ENCODE results near the gene GRIP2.
"Not testable (repeated sequence)": the region's sequence is repeated elsewhere in the genome, so short reads cannot be mapped to it uniquely, and the experiment has no call there.

Gene GRIP2

DNA sequence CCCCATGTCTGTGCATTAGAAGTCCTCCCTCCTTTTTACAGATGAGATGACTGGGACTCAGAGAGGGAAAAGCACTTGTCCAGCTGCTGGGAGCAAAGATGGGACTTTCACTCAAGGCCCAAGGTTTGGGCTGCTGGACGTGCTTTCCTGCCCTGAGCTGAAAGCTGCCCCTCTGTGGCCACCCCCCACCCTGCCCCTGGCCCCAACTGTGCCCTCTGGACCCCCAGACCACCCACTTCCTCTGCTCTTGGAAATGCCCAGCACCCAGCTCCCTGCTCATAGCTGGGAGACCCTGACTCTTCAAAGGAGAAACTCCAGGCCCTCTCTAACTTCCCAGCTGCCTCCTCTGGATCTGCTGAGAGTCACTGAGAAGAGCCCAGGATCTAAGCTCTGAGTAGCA lies 20.7 kb downstream of the GRIP2 start:
- FAIRE-seq (no peak), DNase-seq (ENCODE audit: insufficient read length, low spot score) (no peak)
- TF ChIP-seq TAF1 (IDR thresholded peaks at IDR 0.05; ENCODE audit: low read depth, low read length) (no peak), SPI1 (IDR thresholded peaks at IDR 0.05; ENCODE audit: low read depth, low read length) (no peak), POLR2AphosphoS5 (IDR thresholded peaks at IDR 0.05; ENCODE audit: low read depth, low read length) (no peak), POU2F2 (IDR thresholded peaks at IDR 0.05; ENCODE audit: low read depth, low read length) (no peak), PAX5 (IDR thresholded peaks at IDR 0.05; ENCODE audit: insufficient read depth, low read length, severe bottlenecking) (no peak), POLR2A (IDR thresholded peaks at IDR 0.05; ENCODE audit: low read depth, low read length) (no peak)

DNA sequence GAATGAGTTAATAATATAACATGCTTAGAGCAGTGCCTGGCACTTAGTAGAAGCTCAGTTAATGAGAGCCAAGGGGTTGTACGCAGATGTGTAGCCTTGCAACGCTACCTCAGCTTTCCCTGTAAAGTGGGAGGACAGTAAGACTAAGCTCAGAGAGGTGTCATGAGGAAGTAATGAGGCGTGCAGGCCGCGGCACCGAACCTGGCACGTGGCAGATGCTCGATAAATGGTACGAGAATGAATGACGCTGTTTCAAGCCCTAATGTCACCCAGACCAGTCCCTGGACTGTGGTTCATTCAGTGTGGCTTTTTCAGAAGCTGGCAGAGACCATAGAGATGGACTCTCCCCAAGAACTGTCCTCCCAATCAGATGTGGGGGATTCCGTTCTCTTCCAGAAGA lies 21.2 kb downstream of the GRIP2 start:
- no peak for DNase-seq (ENCODE audit: insufficient read length, low spot score)
- TF ChIP-seq POU2F2 (IDR thresholded peaks at IDR 0.05; ENCODE audit: low read depth, low read length) (no peak), PAX5 (IDR thresholded peaks at IDR 0.05; ENCODE audit: insufficient read depth, low read length, severe bottlenecking) (no peak), SPI1 (IDR thresholded peaks at IDR 0.05; ENCODE audit: low read depth, low read length) (no peak), TAF1 (IDR thresholded peaks at IDR 0.05; ENCODE audit: low read depth, low read length) (no peak), POLR2A (IDR thresholded peaks at IDR 0.05; ENCODE audit: low read depth, low read length) (no peak), POLR2AphosphoS5 (IDR thresholded peaks at IDR 0.05; ENCODE audit: low read depth, low read length) (no peak)
- FAIRE-seq: no peak

DNA sequence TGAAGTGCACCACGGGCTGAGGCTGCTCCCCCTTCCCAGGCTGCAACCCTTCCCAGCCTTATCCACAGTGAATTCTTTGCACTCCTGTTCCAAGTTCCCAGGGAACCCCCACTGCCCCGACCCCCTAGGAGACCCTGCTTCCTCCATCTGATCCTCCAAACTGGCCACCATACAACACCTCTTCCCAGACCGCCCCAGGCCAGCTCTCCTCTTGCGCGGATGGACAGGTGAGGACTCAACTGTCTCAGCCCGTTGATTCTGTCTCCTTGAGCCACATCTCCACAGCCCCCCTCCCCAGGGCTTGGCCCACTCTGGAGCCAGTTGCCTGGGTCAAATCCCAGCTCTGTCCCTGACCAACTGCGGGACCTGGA lies 21.7 kb downstream of the GRIP2 start:
- TF ChIP-seq POU2F2 (IDR thresholded peaks at IDR 0.05; ENCODE audit: low read depth, low read length): no peak
- TF ChIP-seq SPI1 (IDR thresholded peaks at IDR 0.05; ENCODE audit: low read depth, low read length): no peak
- TF ChIP-seq POLR2AphosphoS5 (IDR thresholded peaks at IDR 0.05; ENCODE audit: low read depth, low read length): no peak
- no peak for TF ChIP-seq TAF1 (IDR thresholded peaks at IDR 0.05; ENCODE audit: low read depth, low read length)
- DNase-seq (ENCODE audit: insufficient read length, low spot score) (no peak), FAIRE-seq (no peak)

DNA sequence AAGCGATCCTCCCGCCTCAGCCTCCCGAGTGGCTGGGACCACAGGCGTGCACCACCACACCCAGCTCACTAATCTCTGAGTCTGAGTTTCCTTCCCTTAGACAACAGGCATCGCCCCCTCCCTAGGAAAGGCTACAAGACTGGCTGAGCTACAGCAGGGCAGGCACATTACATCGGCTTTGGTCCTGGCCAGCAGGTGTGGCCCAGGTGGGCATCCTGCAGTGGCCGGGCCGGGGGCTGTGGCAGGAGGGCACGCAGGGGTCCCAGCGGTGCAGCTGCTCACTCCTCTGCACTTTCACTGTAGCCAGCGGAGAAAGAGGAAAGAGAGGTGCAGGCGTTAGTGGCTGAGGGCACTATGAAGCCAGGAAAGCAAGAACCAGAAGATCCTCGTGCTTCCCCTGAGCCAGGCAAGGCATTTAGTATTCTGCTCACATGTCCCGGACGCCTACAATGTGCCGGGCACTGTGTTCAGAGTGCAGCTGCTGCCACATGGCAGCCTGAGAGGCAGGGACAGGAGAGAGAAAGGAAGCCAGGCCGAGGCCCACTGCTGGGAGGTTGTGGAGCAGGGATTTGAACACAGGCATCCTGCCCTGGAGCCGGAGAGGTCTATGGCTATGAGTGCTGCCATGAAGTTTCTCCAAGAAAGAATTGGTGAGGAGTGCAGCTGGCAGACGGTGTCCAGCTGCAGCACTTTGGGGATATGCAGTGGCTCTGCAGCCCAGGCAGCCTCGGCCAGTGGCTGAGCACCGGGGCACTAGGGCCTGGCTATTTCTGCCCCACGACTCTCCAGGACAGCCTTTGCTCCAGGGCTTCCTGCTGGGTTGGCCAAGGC lies 22.3 kb downstream of the GRIP2 start:
- no peak for TF ChIP-seq PAX5 (IDR thresholded peaks at IDR 0.05; ENCODE audit: insufficient read depth, low read length, severe bottlenecking)
- TF ChIP-seq POLR2A (IDR thresholded peaks at IDR 0.05; ENCODE audit: low read depth, low read length): no peak
- no peak for TF ChIP-seq POLR2AphosphoS5 (IDR thresholded peaks at IDR 0.05; ENCODE audit: low read depth, low read length)
- DNase-seq (ENCODE audit: insufficient read length, low spot score) (no peak), FAIRE-seq (no peak)

DNA sequence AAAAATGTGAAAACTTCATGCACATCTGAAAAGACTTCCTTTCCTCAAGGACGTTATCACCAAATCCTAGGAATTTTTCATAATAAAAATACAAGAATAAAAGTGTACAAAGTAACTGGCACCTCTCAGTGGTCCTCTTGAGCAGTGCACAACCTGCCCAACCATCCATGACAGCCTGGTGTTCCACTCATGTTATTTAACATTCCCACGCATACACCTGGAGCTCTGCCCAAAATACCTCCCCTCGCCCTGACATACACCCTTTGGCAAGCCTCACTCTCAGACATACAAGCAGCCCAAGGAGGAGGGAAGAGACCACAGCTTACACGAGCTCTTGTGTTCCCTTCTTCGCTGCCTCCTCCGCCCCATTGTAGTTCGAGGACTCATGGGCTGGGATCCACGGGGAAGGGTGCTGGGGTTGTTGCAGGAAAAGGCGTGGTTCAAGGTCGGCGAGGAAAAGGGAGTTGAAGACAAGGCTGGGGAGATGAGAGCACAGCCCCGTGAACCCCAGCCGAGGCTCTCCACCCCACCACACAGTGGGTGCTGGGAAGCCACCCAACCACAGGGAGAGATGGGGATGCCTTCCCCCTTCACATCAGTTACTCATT lies 23.3 kb downstream of the GRIP2 start:
- DNase-seq (ENCODE audit: insufficient read length, low spot score) (no peak), FAIRE-seq (no peak)
- TF ChIP-seq POLR2A (IDR thresholded peaks at IDR 0.05; ENCODE audit: low read depth, low read length) (no peak), PAX5 (IDR thresholded peaks at IDR 0.05; ENCODE audit: insufficient read depth, low read length, severe bottlenecking) (no peak), POLR2AphosphoS5 (IDR thresholded peaks at IDR 0.05; ENCODE audit: low read depth, low read length) (no peak), TAF1 (IDR thresholded peaks at IDR 0.05; ENCODE audit: low read depth, low read length) (no peak)

DNA sequence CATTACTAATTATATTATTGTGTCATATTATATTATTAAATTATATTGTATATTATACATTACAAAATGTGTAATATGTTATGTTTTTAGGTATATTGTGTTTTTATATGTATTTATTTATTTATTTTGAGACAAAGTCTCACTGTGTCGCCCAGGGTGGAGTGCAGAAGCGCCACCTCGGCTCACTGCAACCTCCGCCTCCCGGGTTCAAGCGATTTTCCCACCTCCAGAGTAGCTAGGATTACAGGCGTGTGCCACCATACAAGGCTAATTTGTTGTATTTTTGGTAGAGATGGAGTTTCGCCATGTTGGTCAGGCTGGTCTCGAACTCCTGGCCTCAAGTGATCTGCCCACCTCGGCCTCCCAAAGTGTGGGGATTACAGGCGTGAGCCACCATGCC lies 24.6 kb downstream of the GRIP2 start:
- FAIRE-seq: not testable (repeated sequence)

DNA sequence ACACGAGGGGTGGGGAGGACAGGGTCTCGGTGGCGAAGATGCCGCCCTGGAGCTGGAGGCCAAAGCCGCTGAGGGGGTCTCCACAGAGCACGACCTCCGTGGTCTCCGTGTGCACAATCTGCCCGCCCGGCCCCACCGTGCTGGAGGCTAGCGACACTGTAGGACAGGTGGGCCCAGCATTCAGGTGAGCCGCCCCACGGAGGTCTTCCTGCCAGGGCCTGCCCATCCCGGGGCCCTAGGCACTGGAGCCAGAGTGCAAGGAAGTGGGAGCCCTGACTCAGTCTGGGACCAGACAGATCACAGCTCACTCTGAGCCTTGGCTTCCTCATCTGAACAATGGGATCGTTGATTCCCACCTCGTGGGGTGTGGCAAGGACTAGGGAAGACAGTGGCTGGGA lies 25.8 kb downstream of the GRIP2 start:
- no peak for DNase-seq (ENCODE audit: insufficient read length, low spot score)
- no peak for FAIRE-seq

More for the DNA sequence above, 24.6 kb downstream of the GRIP2 start:
- DNase-seq (ENCODE audit: insufficient read length, low spot score): not testable (repeated sequence)

DNA sequence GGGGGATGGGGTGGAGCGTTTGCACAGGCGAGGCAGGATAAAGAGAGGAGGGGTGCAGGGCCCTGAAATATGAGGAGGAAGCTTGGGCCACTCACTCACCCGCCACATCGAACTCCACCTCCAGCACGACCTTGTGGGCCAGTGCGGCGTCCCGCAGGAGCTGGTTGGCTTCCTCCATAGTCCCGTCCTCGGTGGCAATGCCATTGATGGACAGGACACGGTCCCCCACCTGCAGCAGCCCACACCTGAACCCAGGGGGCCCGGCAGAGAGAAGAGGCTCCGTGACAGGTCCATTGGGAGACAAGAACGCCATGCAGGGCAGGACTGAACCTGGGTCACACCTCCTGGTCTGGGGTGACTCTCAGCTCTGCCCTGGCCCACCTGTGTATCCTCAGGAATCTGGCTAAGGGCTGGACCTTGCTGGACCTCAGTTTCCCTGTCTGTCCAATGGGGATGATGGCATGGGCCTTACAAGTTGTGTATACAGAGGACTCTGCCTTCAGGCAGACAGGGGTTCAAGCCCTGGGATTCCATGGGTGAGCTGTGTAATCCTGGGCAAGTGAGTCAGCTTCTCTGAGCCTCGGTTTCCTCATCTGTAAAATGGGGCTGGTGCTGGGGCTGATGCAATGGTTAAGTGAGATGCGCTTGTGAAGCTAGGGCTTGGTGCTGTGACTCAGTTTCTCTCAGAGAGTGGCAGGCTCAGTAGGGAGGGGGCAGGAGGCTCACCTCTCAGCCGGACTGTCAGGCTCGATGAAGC lies 26.4 kb downstream of the GRIP2 start:
- DNase-seq (ENCODE audit: insufficient read length, low spot score) (no peak), FAIRE-seq (no peak)

More for the DNA sequence above, 25.8 kb downstream of the GRIP2 start:
- TF ChIP-seq POLR2AphosphoS5 (IDR thresholded peaks at IDR 0.05; ENCODE audit: low read depth, low read length) (no peak), SPI1 (IDR thresholded peaks at IDR 0.05; ENCODE audit: low read depth, low read length) (no peak), PAX5 (IDR thresholded peaks at IDR 0.05; ENCODE audit: insufficient read depth, low read length, severe bottlenecking) (no peak), POLR2A (IDR thresholded peaks at IDR 0.05; ENCODE audit: low read depth, low read length) (no peak), TAF1 (IDR thresholded peaks at IDR 0.05; ENCODE audit: low read depth, low read length) (no peak), POU2F2 (IDR thresholded peaks at IDR 0.05; ENCODE audit: low read depth, low read length) (no peak)

DNA sequence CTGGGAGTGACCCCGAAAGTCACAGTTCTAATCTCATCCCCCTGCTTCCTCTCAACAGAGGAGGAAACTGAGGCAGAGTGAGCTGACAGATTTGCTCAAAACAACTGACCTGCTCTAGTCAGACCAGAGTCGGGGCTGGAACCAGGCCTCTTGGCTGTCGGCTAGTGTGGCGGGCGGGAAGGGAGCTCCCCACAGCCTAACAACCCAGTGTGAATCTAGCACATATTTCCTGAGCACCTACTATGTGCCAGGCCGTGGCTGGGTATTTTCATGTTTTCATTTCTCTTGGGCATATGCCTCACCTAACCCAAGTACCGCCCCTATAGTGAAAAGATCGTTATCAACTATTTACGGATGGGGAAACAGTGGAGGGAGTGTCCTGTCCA lies 27.2 kb downstream of the GRIP2 start:
- FAIRE-seq: no peak
- TF ChIP-seq POLR2A (IDR thresholded peaks at IDR 0.05; ENCODE audit: low read depth, low read length) (no peak), POLR2AphosphoS5 (IDR thresholded peaks at IDR 0.05; ENCODE audit: low read depth, low read length) (no peak), TAF1 (IDR thresholded peaks at IDR 0.05; ENCODE audit: low read depth, low read length) (no peak), POU2F2 (IDR thresholded peaks at IDR 0.05; ENCODE audit: low read depth, low read length) (no peak), SPI1 (IDR thresholded peaks at IDR 0.05; ENCODE audit: low read depth, low read length) (no peak), PAX5 (IDR thresholded peaks at IDR 0.05; ENCODE audit: insufficient read depth, low read length, severe bottlenecking) (no peak)
- no peak for DNase-seq (ENCODE audit: insufficient read length, low spot score)

More for the DNA sequence above, 26.4 kb downstream of the GRIP2 start:
- no peak for TF ChIP-seq POU2F2 (IDR thresholded peaks at IDR 0.05; ENCODE audit: low read depth, low read length)
- TF ChIP-seq TAF1 (IDR thresholded peaks at IDR 0.05; ENCODE audit: low read depth, low read length): no peak
- no peak for TF ChIP-seq POLR2AphosphoS5 (IDR thresholded peaks at IDR 0.05; ENCODE audit: low read depth, low read length)
- TF ChIP-seq PAX5 (IDR thresholded peaks at IDR 0.05; ENCODE audit: insufficient read depth, low read length, severe bottlenecking): no peak
- no peak for TF ChIP-seq SPI1 (IDR thresholded peaks at IDR 0.05; ENCODE audit: low read depth, low read length)
